SU-DHL-6 (cell line): ENCODE results near the gene PPP2R2C.

Experiments used
- EZH2phosphoT487 ChIP-seq: fragments of 200-600 bp; sonication (generic), shearing (Covaris generic); conservative IDR thresholded peaks from 2 replicates; pipeline ENCODE4 v1.6.1; 2018; ENCODE audit warnings: mild to moderate bottlenecking, antibody characterized with exemption, low read length, moderate library complexity, mixed read lengths
- TF ChIP-seq, protein P1 (sequence below): fragments of 200-600 bp; sonication (generic); IDR thresholded peaks from one replicate; pipeline ENCODE4 v1.5.1; 2017; ENCODE audit warnings: antibody characterized with exemption, mild to moderate bottlenecking, low read length, moderate library complexity; ENCODE audit not compliant: insufficient read depth, poor library complexity, severe bottlenecking

DNA sequence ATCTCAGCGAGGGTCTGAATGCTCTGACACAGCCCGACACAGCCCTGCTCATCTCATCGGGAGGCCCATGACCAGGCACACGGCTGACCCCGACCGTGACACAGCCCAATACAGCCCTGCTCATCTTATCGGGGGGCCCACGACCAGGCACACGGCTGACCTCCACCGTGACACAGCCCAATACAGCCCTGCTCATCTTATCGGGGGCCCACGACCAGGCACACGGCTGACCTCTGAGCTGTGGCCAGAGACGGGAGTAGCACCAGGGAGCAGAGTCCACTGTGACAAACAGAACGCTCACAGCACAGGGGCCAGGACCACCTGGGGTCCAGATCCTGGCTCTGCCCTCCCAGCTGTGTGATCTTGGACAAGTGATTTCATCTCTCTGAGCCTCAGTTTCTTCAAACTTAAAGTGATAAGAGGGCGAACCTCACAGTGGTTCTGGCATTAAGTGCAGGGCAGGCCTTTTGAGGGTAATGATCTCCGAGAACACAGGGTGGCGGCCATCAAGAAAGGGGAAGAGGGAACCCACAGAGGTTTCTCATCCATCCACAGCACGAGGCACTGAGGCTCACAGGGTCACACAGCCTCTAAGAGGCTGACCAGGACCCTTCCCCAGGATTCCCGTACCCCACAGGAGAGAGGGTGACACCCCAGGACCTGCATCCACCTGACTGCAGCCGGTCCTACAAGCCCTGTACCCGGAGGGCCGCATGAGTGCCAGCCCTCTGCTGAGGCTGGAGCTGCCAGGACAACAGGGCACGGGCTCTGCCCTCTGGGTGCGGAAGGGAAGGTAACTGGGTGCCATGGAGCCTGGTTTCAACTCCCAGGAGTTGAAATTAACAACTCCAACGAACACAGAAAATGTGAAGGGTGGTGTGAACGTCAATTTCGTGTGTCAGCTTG, 142.7 kb downstream of the PPP2R2C start:
- no peak for TF ChIP-seq EZH2phosphoT487
- TF ChIP-seq, protein P1, sequence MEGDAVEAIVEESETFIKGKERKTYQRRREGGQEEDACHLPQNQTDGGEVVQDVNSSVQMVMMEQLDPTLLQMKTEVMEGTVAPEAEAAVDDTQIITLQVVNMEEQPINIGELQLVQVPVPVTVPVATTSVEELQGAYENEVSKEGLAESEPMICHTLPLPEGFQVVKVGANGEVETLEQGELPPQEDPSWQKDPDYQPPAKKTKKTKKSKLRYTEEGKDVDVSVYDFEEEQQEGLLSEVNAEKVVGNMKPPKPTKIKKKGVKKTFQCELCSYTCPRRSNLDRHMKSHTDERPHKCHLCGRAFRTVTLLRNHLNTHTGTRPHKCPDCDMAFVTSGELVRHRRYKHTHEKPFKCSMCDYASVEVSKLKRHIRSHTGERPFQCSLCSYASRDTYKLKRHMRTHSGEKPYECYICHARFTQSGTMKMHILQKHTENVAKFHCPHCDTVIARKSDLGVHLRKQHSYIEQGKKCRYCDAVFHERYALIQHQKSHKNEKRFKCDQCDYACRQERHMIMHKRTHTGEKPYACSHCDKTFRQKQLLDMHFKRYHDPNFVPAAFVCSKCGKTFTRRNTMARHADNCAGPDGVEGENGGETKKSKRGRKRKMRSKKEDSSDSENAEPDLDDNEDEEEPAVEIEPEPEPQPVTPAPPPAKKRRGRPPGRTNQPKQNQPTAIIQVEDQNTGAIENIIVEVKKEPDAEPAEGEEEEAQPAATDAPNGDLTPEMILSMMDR, result no peak
